SW 1271 (cell line): Measurements from ENCODE around the gene CACNA1F.

Experiments
- DNase-seq, 2 experiments: peaks; one replicate each; lab custom pipeline; 2025; lab: John Stamatoyannopoulos, UW

CACNA1F gene

DNA sequence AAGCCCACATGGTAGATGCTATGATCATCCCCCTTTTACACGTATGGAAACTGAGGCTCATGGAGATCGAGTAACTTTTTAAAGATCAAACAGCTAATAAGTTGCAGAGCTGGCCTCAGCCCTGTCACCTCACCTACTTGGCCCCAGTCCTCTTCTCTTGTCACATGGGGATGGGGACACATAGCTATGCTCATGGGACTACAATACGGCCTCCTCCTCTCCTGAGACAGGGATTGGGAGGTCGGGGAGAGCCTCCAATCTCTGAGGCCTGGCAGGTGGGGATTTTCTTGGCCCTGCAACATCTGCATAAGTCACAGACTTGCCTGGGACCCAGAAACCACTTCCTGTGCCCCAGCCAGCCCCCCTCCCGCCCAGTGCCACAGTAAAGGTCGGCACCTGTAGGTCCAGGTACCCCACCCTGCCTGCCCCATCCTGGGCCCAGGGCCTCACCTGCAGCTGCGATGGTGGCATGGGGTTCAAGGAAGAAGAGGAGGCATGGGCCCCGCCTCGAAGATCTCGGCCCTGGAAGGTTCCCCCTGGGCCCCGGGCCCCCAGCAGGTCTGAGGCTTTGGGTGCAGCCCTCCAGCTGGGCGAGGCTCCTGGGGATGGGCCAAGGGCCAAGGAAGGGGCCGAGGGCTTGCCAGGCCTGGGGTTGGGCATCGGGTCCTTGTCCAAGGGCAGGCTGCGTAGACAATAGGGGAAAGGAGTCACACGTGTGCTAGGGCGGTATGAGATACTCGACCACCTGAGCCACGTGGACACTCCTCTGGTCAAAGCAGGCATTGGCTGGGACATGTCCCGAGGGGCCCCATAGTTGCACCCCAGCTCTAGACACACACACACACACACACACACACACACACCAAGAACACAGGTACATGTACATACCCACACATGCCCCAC lies 25.0 kb upstream of the CACNA1F start:
- DNase-seq, result no peak

DNA sequence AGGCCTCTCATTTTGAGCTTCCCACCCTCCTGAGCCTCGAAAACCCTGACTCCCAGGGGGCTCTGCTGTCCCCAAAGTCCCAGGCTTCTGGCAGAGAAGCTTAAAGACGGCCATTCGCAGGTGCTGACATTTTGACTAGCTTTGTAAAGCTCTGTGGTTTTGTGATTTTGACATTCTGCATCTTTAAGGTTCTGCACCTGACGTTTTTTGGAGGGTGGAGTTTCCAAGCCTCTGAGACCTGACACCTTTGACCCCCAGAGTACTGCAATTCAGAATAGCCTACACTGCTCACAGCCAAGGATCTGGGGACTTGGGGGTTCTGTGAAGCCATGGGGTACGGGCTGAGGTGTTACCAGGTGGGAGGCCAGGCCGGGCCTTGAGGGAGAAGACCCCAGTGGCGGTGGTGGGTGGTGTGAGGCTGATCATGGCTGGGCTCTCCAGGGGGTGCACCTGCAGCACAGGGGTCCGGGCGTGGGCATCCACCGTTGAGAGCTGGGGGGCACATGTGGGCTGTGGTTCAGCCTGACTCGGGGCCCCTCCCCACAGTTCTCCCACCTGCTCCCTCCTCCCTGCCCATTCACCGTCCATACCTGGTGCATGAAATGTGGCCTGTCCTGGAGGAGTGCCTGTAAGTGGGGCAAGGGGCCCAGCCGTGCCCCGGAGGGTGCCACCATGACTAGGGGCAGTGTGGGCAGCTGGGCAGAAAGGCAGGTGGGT lies 24.1 kb upstream of the CACNA1F start:
- no peak for DNase-seq

DNA sequence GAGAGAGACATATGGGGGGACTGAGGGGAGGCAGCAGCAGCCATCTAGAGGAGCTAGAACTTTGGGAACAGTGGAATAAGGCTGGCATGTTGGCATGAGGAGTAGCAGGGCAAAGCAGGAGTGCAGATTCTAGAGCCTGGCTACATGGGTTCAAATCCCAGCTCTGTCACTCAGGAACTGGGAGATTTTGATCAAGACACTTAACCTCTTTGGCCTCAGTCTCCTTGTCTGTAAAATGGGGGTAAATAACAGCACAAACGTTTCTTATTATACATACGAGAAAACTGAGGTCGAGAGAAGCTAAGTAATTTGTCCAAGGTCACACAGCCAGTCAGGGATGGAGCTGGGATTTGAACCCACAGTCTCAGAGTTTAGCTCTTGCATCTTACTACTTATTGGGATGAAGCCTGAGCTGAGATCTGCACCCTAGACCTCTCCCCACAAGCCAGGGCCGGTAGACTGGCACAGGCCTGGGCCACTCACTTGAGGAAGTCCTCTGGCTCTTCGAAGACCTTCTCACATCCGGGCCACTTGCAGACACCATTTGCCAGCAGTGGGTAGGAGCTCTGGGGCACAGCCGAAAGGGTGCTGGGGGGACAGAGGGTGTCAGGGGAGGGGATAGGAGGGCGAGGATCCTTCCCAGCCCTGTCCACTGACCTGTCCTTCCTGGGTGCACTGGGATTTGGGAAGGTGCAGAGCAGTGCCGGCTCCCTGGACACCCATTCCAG lies 23.3 kb upstream of the CACNA1F start:
- no peak for DNase-seq

DNA sequence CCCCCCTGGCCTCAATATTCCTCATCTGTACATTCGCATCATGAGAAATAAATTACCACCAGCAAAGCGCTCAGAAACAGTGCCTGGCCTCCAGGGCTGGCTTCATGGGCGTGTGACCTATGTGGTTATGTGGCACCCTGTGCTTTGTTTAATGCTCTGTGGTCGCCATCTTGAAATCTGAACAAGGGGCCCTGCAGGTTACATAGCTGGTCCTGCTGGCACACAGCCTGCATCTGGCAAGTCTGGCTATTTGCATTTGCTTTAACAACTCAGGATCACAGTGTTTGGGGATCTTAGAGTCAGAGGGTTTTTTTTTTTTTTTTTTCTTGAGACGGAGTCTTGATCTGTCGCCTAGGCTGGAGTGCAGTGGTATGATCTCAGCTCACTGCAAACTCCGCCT lies 21.5 kb upstream of the CACNA1F start:
- no peak for DNase-seq

GRCh38 chrX:49251325-49251724 lies 18.2 kb upstream of the CACNA1F start:
- DNase-seq, result no peak

DNA sequence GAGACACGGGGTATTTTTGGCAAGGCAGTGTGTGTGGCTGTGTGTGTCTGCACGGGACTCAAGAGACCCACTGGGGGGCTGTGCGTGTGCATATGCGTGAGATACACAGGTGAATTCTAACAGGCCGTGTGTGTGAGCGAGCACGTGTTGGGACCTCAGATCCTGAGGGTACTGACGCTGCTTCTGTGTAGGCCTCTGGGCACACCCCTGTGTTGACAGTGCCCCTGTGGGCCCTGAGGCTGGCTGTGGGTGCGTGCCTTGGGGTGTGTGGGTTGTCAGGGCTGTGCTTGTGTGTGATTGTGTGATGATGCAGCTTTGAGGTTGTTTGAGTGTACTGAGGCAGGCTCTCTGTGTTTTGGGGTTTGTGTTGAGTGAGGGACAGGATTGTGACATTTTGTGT lies 17.4 kb upstream of the CACNA1F start:
- DNase-seq, result no peak

DNA sequence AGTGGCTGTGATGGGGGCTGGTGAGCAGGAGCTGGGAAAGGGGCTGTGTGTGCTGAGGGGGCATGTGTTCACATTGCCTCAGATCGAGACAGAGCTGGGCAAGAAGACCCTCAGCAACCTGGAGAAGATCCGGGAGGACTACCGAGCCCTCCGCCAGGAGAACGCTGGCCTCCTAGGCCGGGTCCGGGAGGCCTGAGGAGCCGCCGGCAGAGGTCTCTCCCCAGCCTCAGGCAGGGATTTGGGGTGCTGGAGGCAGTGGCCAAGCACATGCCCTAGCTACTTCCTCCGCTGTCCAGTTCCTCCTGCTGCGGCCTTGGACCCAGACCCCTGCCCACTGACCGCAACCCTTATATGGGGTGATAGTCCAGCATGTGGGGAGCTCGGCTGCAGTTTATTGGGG lies 16.9 kb upstream of the CACNA1F start:
- no peak for DNase-seq

DNA sequence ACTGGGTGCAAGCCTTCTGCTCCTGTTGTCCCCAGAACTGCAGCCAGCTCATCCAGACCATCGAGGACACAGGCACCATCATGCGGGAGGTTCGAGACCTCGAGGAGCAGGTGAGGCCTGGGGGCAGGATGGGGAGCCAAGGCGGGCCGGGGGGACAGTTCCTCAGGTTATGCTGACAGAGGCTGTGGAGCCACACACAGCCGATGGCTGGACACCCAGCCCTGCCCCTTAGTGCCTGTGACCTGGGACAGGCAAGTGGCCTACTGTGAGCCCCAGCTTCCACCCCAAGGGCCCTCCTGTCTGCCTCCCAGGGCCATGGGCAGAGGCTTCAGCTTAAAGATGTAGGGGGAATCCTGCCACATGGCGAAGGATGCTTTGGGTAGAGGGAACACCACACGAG lies 16.5 kb upstream of the CACNA1F start:
- no peak for DNase-seq

DNA sequence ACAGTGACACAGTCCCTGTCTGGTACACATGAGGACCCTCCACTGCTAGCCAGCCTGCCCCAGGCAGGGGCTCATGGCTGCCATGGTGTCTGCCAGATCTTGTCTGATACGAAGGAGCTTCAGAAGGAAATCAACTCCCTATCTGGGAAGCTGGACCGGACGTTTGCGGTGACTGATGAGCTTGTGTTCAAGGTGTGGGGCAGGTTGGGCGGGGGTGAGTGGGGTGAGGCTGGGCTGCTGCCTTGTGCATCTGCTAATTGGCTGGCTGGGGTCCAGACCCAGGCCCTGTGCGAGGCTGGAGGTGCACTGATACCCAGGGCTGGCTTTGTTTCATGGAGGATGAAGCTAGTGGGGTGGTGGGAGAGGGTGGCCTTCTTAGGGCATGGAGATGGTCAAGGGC lies 15.9 kb upstream of the CACNA1F start:
- no peak for DNase-seq

DNA sequence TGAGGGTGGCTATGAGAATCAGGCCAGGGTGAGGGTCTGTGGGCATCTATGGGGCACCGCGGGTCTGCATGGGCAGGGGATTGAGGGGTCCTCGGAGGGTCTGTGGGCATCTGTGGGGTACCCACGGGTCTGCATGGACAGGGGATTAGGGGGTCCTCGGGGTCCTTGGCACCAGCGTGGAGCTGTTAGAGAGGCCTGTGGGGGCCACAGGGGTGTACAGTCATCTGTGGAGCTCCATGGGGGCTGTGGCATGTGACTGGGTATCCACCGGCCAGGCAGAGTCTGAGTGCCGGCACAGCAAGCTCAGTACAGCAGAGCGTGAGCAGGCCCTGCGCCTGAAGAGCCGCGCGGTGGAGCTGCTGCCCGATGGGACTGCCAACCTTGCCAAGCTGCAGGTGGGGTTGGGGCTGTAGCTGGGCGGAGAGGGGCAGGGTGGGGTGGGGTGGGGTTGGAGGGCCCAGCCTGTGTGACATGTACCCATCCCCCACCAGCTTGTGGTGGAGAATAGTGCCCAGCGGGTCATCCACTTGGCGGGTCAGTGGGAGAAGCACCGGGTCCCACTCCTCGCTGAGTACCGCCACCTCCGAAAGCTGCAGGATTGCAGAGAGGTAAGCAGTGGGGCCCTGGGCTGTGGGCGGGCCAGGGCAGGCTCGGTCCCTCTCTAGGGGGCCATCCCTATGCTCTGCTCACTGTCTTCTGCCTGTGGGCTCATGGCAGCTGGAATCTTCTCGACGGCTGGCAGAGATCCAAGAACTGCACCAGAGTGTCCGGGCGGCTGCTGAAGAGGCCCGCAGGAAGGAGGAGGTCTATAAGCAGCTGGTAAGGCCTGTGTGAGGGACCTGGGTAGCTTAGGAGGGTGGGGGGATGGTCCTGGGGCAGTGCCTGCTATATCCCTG lies 15.0 kb upstream of the CACNA1F start:
- no peak for DNase-seq

DNA sequence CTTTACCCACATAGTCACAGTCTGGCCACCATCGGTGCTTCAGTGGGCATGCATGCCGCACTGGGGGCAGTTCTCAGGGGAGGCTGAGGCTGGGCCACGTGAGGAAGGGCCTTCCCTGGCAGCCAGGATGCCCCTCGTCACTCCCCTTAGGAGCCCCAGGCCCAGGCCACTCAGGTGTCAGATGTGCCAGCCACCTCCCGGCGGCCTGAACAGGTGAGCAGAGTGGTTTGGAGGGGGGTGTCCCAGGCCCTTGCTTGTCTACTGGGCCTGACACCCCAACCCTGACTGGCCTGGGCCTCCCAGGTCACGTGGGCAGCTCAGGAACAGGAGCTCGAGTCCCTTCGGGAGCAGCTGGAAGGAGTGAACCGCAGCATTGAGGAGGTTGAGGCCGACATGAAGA lies 14.2 kb upstream of the CACNA1F start:
- no peak for DNase-seq

GRCh38 chrX:49246541-49246940 lies 13.4 kb upstream of the CACNA1F start:
- DNase-seq, result no peak

DNA sequence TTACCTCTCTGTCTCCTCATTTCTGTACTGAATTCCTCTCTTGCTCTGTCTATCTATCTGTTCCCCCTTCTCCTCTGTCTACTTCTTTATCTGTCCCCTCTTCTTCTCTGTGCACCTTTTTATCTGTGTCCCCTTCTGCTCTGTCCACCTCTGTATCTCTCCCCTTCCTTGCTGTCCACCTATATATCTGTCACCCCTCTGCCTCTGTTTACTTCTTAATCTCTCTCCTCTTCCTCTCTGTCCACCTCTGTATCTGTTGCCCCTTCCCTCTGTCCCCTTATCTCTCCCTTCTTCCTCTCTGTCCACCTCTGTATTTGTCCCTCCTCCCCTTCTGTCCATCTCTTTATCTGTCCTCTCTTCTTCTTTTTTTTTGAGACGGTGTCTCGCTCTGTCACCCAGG lies 11.1 kb upstream of the CACNA1F start:
- no peak for DNase-seq

- DNase-seq, result no peak
Observed at GRCh38 chrX:49243166-49243565, 10.0 kb upstream of the CACNA1F start.

GRCh38 chrX:49242545-49243066 lies 9.5 kb upstream of the CACNA1F start:
- no peak for DNase-seq

- no peak for DNase-seq
Observed at GRCh38 chrX:49238735-49239134, 5.6 kb upstream of the CACNA1F start.

GRCh38 chrX:49237060-49237459 lies 3.9 kb upstream of the CACNA1F start:
- no peak for DNase-seq

GRCh38 chrX:49233887-49234555 lies 881 bp upstream of the CACNA1F start:
- DNase-seq, result no peak

DNA sequence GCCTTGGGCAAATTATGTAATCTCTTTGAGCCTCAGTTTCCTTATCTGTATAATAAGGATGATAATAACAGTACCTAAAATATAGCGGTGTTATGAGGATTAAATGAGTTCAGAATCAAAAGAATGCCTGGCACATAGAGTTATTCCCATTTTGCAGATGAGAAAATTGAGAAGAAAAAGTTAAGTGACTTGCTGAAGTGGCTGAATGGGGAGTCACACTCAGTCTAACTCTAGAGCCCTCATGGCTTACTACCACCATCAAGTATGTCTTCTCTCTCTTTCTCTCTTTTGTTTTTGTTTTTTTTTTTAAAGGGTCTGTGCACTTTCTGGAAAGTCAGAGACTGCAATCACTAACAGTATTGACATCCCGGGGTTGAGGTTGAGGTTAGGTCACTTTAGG lies 615 bp downstream of the CACNA1F start:
- DNase-seq, result no peak

DNA sequence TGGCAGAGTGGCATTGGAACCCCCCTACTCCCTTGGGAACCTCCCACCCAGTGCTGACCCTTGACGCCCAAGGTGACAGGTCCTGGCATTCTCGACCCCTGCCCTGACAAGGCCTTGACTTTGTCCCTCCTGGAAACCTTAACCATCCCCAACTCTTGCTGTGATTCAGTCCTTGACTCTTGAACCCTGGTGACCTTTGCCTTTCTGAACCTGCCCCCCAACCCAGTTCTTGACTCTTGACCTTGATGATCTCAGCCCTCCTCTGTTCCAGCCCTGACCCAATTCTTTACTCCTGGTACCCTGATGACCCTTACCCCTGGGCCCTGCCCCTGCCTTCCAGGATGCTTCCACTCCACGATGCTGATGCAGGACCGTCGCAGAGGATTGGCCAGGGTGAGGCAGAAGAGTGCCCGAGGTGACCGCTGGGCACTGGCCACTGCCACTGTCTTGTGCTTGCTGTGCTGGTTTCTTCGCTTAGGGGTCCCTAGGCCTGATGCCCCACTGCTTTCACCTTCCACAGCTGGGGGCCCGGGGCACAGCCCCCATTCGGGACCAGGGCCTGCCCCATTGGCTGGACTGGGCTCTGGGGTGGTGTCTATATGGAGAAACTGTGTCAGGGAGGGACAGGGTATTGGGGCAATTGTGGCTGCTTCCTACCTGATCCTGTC lies 1.7 kb downstream of the CACNA1F start:
- DNase-seq, result no peak
